ENCODE data around the gene FGF12. TPM values are rescaled to one million over a fixed set of nuclear protein-coding genes. Genes with fewer than 3 reads are reported as not detected.
A peak's percentile ranks its signal among the peaks of the same experiment; 100 is the strongest.

The FGF12 gene
- total RNA-seq, 1 donor from 2014 or later, result 1.6 TPM

- H3K4me3 ChIP-seq (ENCODE audit: low read depth, low read length), result no peak overlapping the region
- TF ChIP-seq, protein P1, sequence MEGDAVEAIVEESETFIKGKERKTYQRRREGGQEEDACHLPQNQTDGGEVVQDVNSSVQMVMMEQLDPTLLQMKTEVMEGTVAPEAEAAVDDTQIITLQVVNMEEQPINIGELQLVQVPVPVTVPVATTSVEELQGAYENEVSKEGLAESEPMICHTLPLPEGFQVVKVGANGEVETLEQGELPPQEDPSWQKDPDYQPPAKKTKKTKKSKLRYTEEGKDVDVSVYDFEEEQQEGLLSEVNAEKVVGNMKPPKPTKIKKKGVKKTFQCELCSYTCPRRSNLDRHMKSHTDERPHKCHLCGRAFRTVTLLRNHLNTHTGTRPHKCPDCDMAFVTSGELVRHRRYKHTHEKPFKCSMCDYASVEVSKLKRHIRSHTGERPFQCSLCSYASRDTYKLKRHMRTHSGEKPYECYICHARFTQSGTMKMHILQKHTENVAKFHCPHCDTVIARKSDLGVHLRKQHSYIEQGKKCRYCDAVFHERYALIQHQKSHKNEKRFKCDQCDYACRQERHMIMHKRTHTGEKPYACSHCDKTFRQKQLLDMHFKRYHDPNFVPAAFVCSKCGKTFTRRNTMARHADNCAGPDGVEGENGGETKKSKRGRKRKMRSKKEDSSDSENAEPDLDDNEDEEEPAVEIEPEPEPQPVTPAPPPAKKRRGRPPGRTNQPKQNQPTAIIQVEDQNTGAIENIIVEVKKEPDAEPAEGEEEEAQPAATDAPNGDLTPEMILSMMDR (conservative IDR thresholded peaks at IDR 0.05; ENCODE audit: low read depth, low read length), result no peak
- DNase-seq (ENCODE audit: low read depth), result peak; percentile 79
These were observed 293.6 kb downstream of the FGF12 start for GRCh38 chr3:192433704-192434103.

DNA sequence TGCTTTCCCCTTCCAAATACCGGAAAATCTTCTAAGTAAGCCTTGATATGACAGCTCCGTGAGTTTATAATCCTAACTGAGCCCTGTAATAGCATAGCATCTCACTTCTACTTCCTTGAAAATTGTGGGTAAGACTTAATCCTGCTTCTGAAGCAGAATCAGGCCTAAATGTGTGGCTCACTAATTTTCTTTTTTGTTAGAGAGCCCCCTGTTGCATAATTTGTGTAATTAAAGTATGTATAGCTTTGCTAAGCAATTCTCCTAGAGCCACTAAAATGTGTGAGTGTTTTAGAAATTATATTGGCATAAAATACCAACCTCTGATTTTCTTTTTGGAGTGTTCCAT, 304.4 kb downstream of the FGF12 start:
- no peak for DNase-seq (ENCODE audit: low read depth)
- H3K4me3 ChIP-seq (ENCODE audit: low read depth, low read length), result no peak overlapping the region
- TF ChIP-seq, protein P1 (conservative IDR thresholded peaks at IDR 0.05; ENCODE audit: low read depth, low read length), result peak; percentile 31

DNA sequence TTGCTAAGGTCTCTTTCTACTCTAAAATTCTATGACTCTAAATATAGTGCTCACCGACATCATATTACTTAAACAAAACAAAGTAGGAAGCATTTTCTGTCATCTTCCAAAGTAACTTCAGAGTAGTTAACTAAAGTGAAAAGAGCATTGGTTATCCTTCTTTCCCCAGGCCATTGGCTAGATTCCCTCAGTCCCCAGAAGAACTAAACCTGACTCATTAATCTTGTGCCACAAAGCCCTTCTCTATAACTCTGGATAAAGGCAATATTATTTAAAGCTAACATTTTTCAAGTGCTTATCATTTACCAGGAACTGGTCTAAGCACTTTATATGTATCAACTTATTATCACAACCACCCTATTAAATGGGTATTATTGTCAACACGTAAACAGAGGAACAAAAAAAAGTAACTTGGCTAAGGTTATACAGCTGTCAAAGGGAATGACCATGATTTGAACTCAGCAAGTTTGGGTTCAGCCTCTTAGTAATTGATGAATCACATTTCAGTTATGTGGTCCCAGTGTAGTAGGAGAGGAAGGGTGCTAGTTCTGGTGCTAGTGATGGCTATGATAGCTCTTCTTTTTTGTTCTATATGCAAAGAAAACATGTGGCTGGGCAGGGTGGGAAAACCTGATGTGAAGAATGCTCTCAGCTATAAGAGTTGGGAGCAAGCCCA, 304.9 kb downstream of the FGF12 start:
- H3K4me3 ChIP-seq (ENCODE audit: low read depth, low read length), result no peak overlapping the region
- TF ChIP-seq, protein P1 (conservative IDR thresholded peaks at IDR 0.05; ENCODE audit: low read depth, low read length), result no peak
- no peak for DNase-seq (ENCODE audit: low read depth)

DNA sequence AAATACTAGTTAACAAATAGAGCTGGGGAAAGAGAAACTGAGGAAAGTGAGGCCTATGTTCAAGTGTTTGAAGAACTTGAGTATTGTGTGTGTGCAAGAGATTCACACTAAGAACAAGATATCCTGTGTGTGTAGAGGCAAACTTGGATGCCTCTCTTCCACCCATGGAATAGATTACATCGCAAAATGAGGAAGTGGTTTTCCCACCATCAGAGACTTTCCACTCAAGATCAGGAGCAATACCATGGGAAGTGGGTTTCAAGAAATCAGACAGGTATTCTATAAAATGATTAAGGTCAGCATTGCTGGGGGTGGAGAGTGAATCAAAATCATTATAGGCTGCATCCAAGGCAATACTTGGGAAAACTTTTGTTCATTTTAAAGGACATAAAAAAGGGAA, 308.0 kb downstream of the FGF12 start:
- TF ChIP-seq, protein P1 (conservative IDR thresholded peaks at IDR 0.05; ENCODE audit: low read depth, low read length), result no peak
- H3K4me3 ChIP-seq (ENCODE audit: low read depth, low read length), result no peak overlapping the region
- no peak for DNase-seq (ENCODE audit: low read depth)

GRCh38 chr3:192417559-192418055, 309.7 kb downstream of the FGF12 start:
- TF ChIP-seq, protein P1 (conservative IDR thresholded peaks at IDR 0.05; ENCODE audit: low read depth, low read length), result no peak
- DNase-seq (ENCODE audit: low read depth), result no peak

GRCh38 chr3:192417017-192417416, 310.3 kb downstream of the FGF12 start:
- H3K4me3 ChIP-seq (ENCODE audit: low read depth, low read length), result no peak overlapping the region
- TF ChIP-seq, protein P1 (conservative IDR thresholded peaks at IDR 0.05; ENCODE audit: low read depth, low read length), result no peak
- DNase-seq (ENCODE audit: low read depth), result no peak

More at GRCh38 chr3:192417559-192418055, 309.7 kb downstream of the FGF12 start:
- H3K4me3 ChIP-seq (ENCODE audit: low read depth, low read length), result no peak overlapping the region

GRCh38 chr3:192413461-192413860, 313.9 kb downstream of the FGF12 start:
- TF ChIP-seq, protein P1 (conservative IDR thresholded peaks at IDR 0.05; ENCODE audit: low read depth, low read length), result no peak
- no peak overlapping the region for H3K4me3 ChIP-seq (ENCODE audit: low read depth, low read length)
- DNase-seq (ENCODE audit: low read depth), result peak; percentile 16
